ENCODE data around the gene VEGFA.

The VEGFA gene

DNA sequence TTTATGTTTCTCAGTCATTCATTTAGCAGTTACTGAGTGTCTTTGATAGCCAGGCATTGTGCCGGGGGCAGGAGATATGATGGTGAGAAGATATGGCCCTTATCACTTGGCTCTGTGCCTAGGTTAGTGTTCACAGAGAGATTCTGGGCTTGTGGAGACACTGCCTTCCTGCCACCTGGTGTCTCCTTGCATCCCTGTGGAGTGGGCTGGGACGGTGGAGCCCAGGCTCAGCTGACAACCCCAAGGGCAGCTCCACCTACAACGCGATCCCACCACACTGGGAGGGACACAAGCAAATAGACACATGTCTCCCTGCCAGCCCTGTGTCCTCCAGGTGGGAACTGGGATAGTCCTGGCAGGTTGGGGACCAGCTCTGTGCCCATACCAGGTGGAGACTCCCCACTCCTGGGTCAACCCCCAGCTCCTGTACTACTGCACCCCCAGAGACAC lies 30.3 kb upstream of the VEGFA start:
- DNase-seq = no peak

DNA sequence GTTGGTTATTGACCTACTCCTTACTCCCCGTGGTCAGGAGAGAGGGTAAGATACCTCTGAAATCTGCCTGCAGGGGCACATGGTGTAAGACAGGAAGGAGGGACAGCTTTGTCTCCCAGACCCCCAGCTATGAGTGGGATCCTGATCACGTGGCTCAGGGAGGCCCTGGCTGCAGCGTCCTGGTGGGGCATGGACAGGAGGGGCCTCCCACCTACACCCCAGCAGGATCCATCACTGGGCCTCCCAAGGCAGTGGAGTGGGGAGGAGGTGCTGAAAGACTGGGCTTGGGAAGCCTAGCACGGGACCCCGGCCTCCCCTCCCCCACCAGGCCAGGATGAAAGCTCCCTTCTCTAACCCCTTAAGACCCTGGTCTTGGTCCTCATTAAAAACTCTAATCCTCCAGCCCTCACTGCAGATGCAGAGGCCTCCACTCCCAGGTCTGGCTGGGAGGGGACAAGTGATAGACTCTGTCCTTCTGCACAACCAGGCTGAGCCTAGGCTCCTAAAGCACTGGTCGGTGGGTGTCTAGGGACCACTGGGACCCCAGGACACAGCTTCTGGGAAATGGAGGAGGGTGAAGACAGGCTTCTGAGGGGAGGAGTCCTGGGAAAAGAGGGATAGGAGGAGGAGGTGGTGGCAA lies 29.6 kb upstream of the VEGFA start:
- no peak for DNase-seq

DNA sequence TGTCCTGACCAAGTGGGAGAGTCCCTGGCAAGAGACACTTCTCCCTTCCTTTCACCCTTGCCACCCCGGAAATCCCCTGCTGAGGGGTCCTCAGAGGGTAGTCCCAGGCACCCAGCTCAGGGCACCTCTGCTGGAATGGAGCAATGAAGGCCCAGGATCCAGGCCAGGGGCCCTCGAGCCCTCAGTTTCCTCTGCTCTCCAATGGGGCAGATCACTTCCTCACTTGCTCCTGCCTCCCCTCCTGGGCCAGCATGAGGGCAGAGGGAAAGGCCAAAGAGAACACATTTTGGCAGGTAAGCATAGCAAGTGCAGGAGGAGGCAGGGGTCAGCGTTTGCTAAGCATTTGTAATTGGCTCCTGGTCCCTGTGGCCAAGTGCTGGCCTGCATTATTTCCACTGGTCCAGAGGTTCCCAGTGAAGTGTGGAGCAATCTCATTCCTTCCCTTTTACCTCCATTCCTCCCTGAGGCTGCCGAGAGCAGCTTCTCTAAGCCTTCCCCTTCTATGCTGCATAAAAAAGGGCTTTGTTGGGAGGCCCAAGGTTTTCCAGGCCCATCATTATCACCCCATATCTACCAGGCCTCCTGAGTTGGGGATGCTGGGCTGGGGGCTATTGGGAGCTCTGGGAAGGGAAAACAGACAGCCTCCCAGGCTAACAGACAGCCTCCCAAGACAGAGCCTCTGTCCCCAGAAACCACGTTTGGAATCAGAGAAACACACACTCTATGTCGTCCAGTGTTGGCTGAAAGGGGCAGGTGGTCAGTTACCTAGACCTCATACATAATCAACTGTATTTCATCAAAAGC lies 28.8 kb upstream of the VEGFA start:
- no peak for DNase-seq

DNA sequence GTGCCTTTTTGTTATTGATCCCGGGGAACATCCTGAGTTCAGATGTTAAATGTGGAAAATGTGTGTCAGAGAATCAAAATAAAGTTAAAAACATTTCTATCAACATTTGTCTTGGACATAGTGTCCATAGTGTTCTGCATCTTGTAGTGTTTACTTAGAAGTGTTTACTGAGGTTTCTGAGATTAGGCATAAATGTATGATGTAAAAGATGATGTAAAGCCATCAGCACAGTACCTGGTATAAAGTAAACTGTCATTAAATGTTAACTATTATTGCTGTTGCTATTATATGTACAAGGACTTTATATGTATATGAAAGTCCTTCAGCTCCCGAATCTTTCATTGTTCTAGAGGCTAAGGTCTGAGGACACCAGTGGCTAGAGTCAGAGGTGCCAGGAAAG lies 28.2 kb upstream of the VEGFA start:
- DNase-seq = no peak

DNA sequence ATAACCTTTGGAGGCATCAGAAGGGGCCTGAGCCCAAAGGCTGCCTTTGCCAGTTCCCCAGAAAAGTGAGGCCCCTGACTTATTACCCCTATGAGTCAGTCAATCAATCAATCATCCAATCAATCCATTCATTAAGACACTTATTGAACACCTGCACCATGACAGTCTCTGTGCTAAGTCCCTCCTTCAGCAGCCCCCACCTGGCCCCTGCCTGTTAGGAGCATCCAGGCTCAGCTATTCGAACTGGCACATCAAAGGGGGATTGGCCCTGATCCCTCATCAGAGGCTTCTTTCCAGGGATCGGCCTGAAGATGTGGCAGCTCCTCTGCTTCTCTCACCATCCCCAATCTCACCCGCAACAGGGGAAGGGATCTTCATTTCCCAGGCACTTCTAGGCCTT lies 27.7 kb upstream of the VEGFA start:
- DNase-seq = no peak

DNA sequence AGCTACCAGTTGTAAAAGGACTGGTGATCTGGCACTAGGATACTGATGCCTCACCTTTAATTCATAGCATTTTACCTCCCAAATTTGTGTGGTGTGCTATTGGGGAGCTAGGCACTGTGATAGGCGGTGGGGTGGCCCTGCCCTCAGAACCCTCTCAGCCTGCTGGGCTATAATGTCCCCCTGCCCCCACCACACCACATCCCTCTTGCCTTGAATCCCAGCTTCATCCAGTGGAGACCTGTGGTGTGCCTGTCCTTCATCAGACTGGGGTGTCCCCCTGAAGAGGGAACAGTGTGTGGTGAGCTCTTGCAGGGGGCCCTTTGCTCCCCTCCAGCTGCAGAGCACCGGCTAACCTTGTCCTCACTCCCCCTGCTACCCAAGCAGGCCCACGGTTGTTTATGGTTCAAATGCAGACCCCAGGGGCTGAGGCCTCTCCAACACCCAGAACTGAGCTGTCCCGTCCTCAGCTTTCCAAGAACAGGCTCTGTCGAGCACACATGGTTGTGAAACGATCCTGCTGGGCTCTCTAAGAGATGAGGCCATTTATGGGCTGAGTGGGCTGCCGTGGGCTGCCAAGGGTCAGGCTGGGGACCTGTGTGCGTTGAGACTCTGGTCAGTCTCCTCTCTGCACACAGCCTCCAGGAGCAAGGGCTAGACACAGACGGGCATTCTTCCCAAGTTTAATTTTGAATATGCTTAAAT lies 26.9 kb upstream of the VEGFA start:
- no peak for DNase-seq

DNA sequence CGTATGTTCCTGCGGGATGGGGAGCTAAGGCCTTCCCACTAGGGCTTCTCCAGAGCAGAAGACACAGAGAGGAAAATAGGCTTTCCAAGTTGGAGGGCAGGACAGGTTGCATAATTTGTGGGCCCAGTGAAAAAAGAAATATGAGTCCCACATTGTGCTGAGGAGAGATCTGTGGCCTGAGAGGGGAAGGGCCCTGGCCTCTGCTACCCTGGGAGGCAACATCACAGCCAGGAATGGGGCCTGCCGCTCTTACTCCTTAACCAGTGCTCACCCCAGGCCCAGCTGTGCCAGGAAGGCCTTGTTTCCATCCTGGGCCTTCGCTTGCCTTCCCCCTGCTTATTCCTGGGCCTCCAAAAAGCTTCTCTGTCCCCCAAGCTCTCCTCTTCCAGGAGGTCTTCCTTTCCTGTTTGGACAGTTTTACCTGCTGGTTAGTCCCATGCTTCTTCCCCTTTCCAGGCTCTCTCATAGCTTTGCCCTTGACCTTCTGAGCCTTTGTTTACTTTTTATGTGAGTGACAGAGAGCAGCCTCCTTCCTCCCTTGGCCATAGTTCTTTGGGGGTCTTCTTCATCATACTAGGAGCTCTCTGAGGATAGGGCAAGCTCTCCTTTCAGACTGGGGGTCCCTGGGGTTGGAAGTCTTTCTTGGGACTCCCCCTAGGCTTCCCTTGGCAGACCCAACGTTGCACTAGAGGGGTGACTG lies 26.2 kb upstream of the VEGFA start:
- no peak for DNase-seq

DNA sequence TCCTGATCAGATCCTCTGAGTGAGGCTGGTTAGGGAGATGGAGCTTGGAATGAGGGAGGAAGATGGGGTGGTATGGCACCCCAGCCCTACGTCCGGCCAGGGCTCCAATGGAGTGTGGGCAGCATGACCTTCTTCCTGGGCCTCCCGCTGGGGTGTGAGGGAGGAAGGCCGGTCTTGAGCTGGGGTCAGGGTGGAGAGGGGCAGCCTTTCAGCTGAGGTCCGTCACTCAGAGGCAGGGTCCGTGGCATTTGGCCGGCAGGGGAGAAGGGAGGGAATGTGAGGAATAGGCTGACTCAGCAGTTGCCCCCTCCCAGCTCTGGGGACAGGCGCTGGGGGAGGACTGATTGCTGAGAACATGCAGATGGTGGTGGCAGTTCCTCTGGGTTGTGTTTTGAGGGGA lies 25.5 kb upstream of the VEGFA start:
- no peak for DNase-seq

DNA sequence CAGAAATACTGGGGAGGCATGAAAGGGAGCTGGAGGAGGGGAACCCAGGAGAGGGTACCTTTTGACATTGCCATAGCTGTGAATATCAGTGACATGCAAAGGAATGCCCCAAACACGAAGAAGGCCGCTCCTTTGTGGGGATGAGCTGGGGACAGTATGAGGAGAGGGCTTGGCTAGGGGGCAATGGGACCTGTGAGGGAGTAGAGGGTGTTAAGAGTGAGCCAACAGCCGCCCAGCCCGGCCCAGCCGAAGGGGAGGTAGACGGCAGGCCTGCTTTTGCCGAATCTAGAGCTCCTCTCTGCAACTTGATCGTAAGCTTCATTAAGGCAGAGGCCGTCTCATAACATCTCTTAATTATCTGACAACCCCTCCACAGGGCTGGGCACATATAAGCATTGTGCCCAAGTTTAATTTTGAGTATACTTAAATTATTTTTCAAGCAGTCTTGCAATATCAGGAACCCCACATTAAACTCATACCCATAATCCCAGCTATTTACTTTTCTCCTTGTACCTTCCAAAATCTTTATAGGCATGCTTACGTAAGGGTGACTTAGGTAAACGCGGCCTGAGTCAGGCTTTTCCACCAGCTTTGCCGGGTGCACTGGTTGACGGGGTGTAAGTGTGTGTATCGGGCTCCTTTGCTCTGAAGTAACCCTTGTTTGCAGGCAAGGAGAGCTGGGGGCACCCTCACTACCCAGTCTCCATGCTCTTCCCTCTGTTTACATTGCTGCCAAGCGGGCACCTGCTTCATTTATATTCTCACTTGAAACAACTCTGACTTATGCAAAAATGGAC lies 24.9 kb upstream of the VEGFA start:
- DNase-seq = no peak

DNA sequence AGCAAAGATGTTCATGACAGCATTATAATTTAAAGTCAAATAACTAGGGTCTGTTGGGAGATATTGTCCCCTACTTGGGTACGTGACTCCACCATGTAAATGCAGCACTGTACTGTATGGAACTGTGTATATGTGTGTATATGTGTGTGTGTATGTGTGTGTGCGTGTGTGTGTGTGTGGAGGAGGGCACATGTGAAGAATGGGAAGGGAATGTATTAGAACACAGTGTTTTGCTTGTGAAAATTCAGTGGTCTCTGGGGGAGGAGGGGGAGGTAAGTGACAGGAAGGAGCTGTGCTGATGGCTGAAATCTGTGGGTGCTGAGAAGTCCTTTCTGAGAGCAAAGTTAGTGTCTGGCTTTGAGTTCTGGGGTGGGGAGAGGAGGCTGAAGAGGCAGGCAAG lies 23.9 kb upstream of the VEGFA start:
- DNase-seq = no peak

DNA sequence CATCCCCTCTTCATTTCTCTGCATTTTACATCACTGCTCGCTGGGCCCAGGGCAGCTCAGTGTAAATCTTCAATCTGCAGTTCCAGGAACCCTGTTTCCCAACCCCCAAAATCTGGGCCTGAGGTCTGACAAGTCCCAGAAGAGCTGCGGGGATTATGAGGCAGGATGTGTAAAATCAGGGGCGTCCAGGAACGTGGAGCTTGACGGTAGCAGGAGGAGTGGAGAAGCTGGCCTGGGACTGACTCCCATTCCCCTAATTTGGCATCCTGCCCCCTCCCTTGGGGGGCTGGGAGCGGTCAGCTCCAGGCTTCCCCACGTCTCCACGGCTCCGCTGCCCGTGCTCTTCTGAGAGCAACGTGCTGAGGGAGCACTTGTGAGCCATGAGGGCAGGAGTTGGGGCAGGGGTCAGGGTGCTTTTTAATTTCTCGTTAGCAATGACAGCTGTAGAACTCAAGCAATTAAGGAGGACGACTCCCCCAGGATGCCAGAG lies 23.4 kb upstream of the VEGFA start:
- DNase-seq = no peak

DNA sequence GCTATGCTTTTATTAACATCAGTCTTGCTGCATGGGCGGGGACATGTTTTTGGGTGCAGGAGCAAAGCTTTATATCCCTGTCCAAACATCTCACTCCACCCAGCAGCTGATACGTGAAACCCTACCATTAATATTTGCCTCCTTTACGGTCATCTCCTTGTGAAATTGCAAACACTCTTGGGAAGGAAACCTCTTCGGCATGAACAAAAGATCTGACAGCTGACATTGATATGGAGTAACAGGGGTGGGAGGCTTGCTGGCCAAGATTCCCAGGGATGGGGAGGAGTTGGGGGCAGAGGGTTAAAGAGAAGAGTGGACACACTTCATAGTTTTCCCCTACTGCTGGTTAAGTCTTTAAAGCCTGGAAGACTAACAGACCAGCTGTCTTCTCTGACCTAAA lies 22.2 kb upstream of the VEGFA start:
- no peak for DNase-seq

DNA sequence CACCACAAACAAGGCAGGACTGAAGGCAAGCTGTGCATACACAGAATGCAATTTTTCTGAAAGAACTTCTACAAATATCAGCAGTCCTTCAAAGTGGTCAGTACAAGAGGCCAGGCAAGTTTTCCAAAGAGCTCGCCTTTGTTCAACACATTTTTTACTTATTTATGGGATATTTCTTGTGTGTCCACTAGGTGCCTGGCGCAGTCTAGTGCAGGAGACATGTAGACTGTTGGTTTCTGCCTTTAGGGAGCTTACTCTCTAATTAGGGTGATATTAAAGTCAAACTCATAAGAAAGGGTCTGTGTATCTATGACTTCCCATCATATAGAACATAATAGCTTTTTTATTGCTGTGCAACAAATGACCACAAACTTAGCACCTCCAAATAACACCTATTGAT lies 21.2 kb upstream of the VEGFA start:
- DNase-seq = no peak

DNA sequence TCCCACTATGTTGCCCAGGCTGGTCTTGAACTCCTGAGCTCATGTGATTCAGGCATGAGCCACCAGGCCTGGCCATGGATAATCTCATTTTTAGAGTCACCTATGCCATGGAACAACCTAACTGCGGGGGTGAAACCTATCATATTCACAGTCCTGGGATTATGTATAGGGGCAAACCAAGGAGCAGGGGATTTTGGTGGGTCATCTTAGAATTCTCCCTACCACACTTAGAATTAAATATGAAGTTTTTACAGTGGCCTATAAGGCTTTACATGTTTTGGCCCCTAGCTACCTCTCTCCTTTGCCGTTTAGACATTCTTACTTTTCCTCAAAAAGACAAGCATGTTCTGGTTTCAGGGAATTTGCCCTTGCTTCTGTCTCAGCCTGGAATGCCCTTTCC lies 20.6 kb upstream of the VEGFA start:
- no peak for DNase-seq

DNA sequence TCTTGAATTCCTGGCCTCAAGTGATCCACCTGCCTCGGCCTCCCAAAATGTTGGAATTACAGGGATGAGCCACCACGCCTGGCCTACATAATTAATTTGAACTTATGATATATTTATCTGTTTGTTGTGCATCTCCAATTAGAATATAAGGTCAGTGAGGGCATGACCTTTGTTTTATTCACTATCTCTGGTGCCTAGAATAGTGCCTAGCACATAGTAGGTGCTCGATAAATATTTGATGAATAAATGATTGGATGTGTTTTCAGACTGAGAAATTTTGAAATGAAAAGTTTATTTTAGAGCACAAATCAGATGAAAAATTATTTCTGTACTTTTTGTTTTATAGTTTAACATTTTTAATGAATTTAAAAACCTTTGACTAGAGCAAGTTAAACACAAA lies 19.4 kb upstream of the VEGFA start:
- no peak for DNase-seq

DNA sequence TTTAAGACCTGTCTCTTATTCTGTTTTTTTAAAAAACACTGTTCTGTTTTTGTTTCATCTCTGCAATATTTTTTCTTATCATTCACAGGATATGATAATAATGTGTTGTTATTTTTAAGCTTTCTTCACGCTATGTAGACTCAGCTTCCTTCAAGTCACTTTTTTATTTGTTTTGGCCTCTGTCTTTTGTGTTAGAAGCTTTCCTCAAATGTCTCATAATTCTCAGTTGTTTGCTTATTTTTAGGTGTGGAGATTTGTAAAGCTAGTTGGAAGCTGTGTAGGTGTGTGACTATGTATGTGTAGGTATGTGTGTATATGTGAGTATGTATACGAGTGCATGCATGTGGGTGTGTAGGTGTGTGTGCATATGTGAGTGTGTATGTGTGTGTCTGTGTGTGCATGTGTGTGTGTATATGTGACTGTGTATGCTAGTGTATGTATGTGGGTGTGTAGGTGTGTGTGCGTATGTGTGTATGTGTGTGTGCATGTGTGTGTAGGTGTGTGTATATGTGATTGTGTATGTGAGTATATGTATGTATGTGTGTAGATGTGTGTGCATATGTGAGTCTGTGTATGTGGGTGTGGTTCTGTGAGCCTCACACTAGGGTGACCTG lies 16.3 kb upstream of the VEGFA start:
- DNase-seq = no peak

DNA sequence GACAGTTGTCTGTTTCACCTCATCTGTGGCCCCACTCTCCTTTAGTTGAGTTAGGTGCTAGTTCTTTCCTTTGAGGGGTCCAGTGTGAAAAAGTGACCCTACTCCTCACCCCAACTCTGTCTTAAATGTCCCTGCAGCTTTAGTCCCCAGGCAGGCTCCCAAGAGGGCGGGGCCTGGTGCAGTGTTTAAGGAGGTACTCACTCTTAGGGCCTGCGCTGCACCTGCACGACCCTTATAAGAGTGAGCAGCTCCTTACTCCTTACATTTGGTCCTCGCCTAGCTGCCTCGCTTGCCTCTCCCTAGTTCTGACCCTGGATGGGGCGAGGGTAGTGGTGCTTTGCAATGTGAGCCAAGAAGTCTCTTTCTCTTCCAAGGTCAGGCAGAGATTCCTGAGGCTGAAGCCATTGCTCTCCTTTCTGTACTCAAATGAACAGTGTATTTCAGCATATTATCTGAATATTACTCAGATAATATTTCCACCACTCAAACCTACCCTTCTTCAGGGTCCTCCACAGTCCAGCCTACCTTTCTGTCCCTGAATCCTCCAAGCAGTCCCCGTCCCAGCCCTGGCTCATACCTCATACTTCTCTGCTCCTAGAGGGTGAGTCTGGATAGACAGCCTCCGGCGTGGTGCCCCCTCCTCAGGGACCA lies 11.9 kb upstream of the VEGFA start:
- DNase-seq = no peak

DNA sequence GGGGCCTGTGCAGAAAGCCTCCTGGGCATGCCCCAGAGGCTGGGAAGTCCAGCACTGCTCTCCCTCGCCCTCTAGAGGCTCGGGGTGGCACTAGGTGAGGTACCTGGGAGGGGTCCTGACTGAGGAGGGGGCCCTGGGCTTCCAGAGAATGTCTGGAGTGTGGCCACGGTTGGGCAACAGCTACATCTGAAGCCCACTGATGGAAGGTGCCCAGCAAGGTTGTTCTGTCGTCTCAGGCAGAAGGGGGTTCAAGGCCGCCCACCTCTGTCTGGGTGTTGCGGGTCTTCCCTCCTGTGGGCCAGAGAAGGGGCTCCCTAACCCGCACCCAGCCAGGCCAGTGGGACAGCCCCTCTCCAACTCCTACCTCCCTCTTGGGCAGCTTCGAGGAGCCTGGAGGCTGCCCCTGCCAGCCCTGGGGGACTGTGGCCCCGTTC lies 11.4 kb upstream of the VEGFA start:
- DNase-seq = no peak

DNA sequence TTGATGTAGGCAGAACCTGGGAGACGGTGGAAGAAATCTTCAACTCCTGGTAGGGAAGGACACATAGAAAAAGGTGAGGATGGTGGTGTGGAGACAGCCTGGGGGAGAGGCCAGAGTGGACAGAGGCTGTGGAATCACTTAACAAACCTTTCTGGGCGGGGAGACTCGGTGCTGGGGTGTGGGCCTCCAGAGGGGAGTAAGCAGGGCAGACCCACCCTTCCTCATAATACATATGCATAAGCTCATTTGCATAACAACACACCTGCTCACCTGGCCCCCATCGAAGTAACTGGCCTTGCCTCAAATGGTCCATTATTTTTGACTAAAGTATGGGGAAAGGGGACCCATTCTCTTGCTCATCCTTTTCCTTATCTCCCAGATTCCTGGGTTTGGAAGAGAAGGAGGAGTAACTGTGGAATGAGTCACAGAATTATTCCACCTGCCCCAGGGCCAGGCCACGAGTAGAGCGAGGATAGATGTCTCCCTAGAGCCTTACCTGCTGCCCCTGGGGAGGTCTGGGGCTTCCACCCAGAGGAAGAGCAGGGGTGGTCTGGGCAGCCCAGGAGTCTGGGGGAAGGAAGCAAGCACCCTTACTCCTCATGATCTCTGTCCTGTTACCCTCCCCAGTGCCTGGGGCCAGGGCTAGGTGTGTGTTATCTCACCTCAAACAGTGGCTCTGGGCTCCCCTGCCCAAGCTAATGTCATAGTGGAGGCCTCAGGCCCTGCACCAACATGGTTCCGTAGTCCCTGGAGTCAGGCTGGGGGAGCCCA lies 10.7 kb upstream of the VEGFA start:
- no peak for DNase-seq

DNA sequence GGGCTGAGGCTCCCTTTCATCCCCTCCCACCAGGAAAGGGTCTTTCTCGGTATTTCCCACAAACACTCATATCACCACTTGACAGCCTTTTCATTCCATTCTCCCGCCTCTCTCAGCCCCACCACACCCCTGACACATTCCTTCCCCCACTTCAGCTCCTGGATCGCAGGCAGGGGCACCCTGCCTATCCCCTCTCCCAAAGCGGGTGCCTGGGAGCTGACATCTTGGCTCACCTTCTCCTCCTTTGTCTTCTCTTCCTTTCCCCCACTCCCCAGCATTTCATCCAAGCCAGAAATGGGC lies 10.2 kb upstream of the VEGFA start:
- DNase-seq = no peak

All from amniotic stem cell (primary cell).